ENCODE data around the gene CREG2.
"Not testable (repeated sequence)": the region's sequence is repeated elsewhere in the genome, so short reads cannot be mapped to it uniquely, and the experiment has no call there.

CREG2 gene

GRCh38 chr2:101330253-101330933 lies 56.9 kb downstream of the CREG2 start:
- in situ Hi-C loops (cut with HindIII; ENCODE audit: low pct_ligation_motif_present, low pct_unique_long_range_greater_than_20kb, low sequenced_read_pairs), result no loop called here
- no peak for DNase-seq

GRCh38 chr2:101329026-101329425 lies 58.3 kb downstream of the CREG2 start:
- DNase-seq, result no peak
- in situ Hi-C loops (cut with HindIII; ENCODE audit: low pct_ligation_motif_present, low pct_unique_long_range_greater_than_20kb, low sequenced_read_pairs), result no loop called here

GRCh38 chr2:101328474-101329007 lies 58.8 kb downstream of the CREG2 start:
- in situ Hi-C loops (cut with HindIII; ENCODE audit: low pct_ligation_motif_present, low pct_unique_long_range_greater_than_20kb, low sequenced_read_pairs), result no loop called here
- DNase-seq, result no peak

GRCh38 chr2:101327863-101328394 lies 59.4 kb downstream of the CREG2 start:
- no peak for DNase-seq
- in situ Hi-C loops (cut with HindIII; ENCODE audit: low pct_ligation_motif_present, low pct_unique_long_range_greater_than_20kb, low sequenced_read_pairs), result no loop called here

- DNase-seq, result no peak
- in situ Hi-C loops (cut with HindIII; ENCODE audit: low pct_ligation_motif_present, low pct_unique_long_range_greater_than_20kb, low sequenced_read_pairs), result no loop called here
Measured at GRCh38 chr2:101325425-101325824, 61.9 kb downstream of the CREG2 start.

- DNase-seq; in situ Hi-C loops (cut with HindIII; ENCODE audit: low pct_ligation_motif_present, low pct_unique_long_range_greater_than_20kb, low sequenced_read_pairs): not testable (repeated sequence)
Measured at GRCh38 chr2:101316568-101316967, 70.7 kb downstream of the CREG2 start.

- in situ Hi-C loops (cut with HindIII; ENCODE audit: low pct_ligation_motif_present, low pct_unique_long_range_greater_than_20kb, low sequenced_read_pairs), result no loop called here
- no peak for DNase-seq
Measured at GRCh38 chr2:101311696-101312017, 75.6 kb downstream of the CREG2 start.

- in situ Hi-C loops (cut with HindIII; ENCODE audit: low pct_ligation_motif_present, low pct_unique_long_range_greater_than_20kb, low sequenced_read_pairs), result no loop called here
- no peak for DNase-seq
Measured at GRCh38 chr2:101310834-101311695, 76.2 kb downstream of the CREG2 start.

- in situ Hi-C loops (cut with HindIII; ENCODE audit: low pct_ligation_motif_present, low pct_unique_long_range_greater_than_20kb, low sequenced_read_pairs), result no loop called here
- no peak for DNase-seq
Measured at GRCh38 chr2:101310090-101310833, 77.0 kb downstream of the CREG2 start.

- in situ Hi-C loops (cut with HindIII; ENCODE audit: low pct_ligation_motif_present, low pct_unique_long_range_greater_than_20kb, low sequenced_read_pairs), result no loop called here
Measured at GRCh38 chr2:101308432-101309210, 78.7 kb downstream of the CREG2 start, which contains the start of gene RNF149. Gene RNF149 (minus strand): TSS chr2:101308701. CDS start chr2:101308588, 113 bp downstream.

GRCh38 chr2:101307950-101308431 lies 79.3 kb downstream of the CREG2 start:
- peak; percentile 27 for DNase-seq
- in situ Hi-C loops (cut with HindIII; ENCODE audit: low pct_ligation_motif_present, low pct_unique_long_range_greater_than_20kb, low sequenced_read_pairs), result no loop called here

More at GRCh38 chr2:101308432-101309210, 78.7 kb downstream of the CREG2 start, which contains the start of gene RNF149:
- peak; percentile 92 for DNase-seq

GRCh38 chr2:101307503-101307902 lies 79.8 kb downstream of the CREG2 start:
- no peak for DNase-seq
- in situ Hi-C loops (cut with HindIII; ENCODE audit: low pct_ligation_motif_present, low pct_unique_long_range_greater_than_20kb, low sequenced_read_pairs), result no loop called here

GRCh38 chr2:101306410-101306809 lies 80.9 kb downstream of the CREG2 start:
- no peak for DNase-seq
- in situ Hi-C loops (cut with HindIII; ENCODE audit: low pct_ligation_motif_present, low pct_unique_long_range_greater_than_20kb, low sequenced_read_pairs), result no loop called here

- in situ Hi-C loops (cut with HindIII; ENCODE audit: low pct_ligation_motif_present, low pct_unique_long_range_greater_than_20kb, low sequenced_read_pairs), result no loop called here
Measured at GRCh38 chr2:101305492-101306078, 81.7 kb downstream of the CREG2 start.

GRCh38 chr2:101305035-101305434 lies 82.3 kb downstream of the CREG2 start:
- DNase-seq, result no peak
- in situ Hi-C loops (cut with HindIII; ENCODE audit: low pct_ligation_motif_present, low pct_unique_long_range_greater_than_20kb, low sequenced_read_pairs), result no loop called here

More at GRCh38 chr2:101305492-101306078, 81.7 kb downstream of the CREG2 start:
- peak; percentile 22 for DNase-seq

GRCh38 chr2:101303688-101304087 lies 83.6 kb downstream of the CREG2 start:
- in situ Hi-C loops (cut with HindIII; ENCODE audit: low pct_ligation_motif_present, low pct_unique_long_range_greater_than_20kb, low sequenced_read_pairs), result no loop called here
- no peak for DNase-seq

- no peak for DNase-seq
- in situ Hi-C loops (cut with HindIII; ENCODE audit: low pct_ligation_motif_present, low pct_unique_long_range_greater_than_20kb, low sequenced_read_pairs), result no loop called here
Measured at GRCh38 chr2:101302016-101302415, 85.3 kb downstream of the CREG2 start.

All from ACHN (cell line).